PFSK-1 (cell line): ENCODE data around the gene NHERF2.

ENCODE experiments used
- FOXP2 ChIP-seq: optimal IDR thresholded peaks from 2 replicates; pipeline ENCODE3; 2011; ENCODE audit warnings: borderline replicate concordance, control low read depth, inconsistent platforms; ENCODE audit not compliant: insufficient read depth; ENCODE audit errors: extremely low read length, extremely low read depth
- POLR2AphosphoS5 ChIP-seq: IDR thresholded peaks from 2 replicates; pipeline ENCODE4 v1.6.1; 2012; ENCODE audit warnings: low read depth, mild to moderate bottlenecking, control low read depth, low read length, moderate library complexity
- REST ChIP-seq, 2 experiments: IDR thresholded peaks; 2 replicates each; pipeline versions ENCODE4 v1.6.1 to v1.8.0; 2011 to 2012; ENCODE audit warnings: low read depth in 2 of 2, low read length in 2 of 2, control low read depth in 1 of 2, inconsistent platforms in 1 of 2, mild to moderate bottlenecking in 1 of 2, moderate library complexity in 1 of 2; ENCODE audit not compliant: insufficient read depth in 1 of 2
- SIN3A ChIP-seq: IDR thresholded peaks from 2 replicates; pipeline ENCODE4 v1.6.1; 2012; ENCODE audit warnings: mild to moderate bottlenecking, low read length, moderate library complexity, borderline replicate concordance; ENCODE audit not compliant: insufficient read depth
- TAF1 ChIP-seq: IDR thresholded peaks from 2 replicates; pipeline ENCODE4 v1.6.1; 2012; ENCODE audit warnings: low read length, control low read depth, borderline replicate concordance; ENCODE audit not compliant: insufficient read depth

The NHERF2 gene

GRCh38 chr16:1982991-1983543, 43.6 kb upstream of the NHERF2 start:
- TF ChIP-seq POLR2AphosphoS5 = no peak
- TF ChIP-seq TAF1 = no peak
- TF ChIP-seq SIN3A = no peak
- TF ChIP-seq REST (IDR thresholded peaks at IDR 0.05; ENCODE audit: insufficient read depth in 1 of 2, low read depth in 2 of 2, low read length in 2 of 2) = no peak
- TF ChIP-seq FOXP2 = no peak

DNA sequence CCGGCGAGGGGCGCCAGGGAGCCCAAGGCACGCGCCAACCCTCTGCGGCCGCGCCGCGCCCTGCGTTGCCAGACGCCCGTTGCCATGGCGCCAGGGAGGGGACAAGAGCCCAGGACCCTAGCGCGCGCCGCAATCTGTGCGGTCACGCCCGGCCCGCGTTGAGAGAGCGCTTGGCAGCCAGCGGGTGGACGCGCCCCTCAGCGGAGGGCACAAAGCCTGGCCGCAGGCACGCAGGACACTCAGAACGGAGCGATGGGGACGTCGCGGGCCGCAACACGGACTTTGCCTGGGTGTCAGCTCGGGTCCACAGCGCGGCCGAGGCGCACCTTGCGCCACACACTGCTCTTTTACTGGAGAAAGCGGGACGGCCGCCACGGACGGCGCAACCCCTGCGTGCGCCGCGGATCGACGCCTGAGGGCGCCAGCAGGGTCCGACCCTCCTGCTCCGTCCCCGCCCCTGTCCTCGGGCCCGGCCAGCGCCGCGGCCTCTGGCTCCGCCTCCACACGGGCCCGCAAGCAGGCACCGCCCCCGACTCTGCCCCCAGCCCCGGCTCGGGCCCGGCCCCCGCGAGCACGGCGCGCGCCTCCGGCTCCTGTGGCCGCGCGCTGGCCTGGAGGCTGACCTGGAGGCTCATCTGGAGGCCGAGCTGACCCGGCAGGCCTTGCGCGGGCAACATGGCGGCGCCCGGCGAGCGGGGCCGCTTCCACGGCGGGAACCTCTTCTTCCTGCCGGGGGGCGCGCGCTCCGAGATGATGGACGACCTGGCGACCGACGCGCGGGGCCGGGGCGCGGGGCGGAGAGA, 43.0 kb upstream of the NHERF2 start, which contains the start of gene GFER:
TSS of gene GFER (plus strand) at position 650 of the 803 bp plus-strand sequence. CDS start at position 676, 26 bp downstream.
- TF ChIP-seq POLR2AphosphoS5 = peak; percentile 64
- TF ChIP-seq REST (IDR thresholded peaks at IDR 0.05; ENCODE audit: insufficient read depth in 1 of 2, low read depth in 2 of 2, low read length in 2 of 2) = 0 out of 4 replicates have a peak, but pooled peaks of 1 of the 2 experiments have one; percentile 44
- no peak for TF ChIP-seq FOXP2
- TF ChIP-seq TAF1 = peak; percentile 85
- TF ChIP-seq SIN3A = peak; percentile 68; the same call in 1 of the 2 replicates

GRCh38 chr16:1984347-1985225, 42.1 kb upstream of the NHERF2 start:
- no peak for TF ChIP-seq TAF1
- TF ChIP-seq SIN3A = no peak
- no peak for TF ChIP-seq FOXP2
- no peak for TF ChIP-seq POLR2AphosphoS5
- no peak for TF ChIP-seq REST (IDR thresholded peaks at IDR 0.05; ENCODE audit: insufficient read depth in 1 of 2, low read depth in 2 of 2, low read length in 2 of 2)

DNA sequence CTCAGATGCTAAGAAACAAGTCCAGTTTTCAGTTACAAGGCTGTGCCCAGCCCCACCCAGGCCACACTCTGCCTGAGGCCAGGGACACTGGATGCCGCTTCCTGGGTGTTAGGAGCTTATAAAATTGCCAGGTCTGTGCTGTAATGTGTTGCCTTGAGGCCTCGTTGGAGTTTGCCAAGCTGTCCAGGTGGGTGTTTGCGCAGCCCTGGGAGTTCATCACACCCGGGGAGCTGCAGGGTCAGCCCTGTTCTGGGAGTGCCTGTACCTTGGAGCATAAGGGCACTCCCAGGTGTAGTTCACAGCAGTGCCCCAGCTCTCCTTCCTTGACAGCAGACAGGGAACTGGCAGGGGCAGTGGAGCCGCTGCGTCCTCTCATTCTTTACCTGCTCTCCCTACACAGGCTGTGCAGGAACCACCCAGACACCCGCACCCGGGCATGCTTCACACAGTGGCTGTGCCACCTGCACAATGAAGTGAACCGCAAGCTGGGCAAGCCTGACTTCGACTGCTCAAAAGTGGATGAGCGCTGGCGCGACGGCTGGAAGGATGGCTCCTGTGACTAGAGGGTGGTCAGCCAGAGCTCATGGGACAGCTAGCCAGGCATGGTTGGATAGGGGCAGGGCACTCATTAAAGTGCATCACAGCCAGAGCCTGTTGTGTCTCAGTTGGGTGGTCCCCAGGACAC, 41.1 kb upstream of the NHERF2 start:
- no peak for TF ChIP-seq TAF1
- TF ChIP-seq POLR2AphosphoS5 = no peak
- no peak for TF ChIP-seq REST (IDR thresholded peaks at IDR 0.05; ENCODE audit: insufficient read depth in 1 of 2, low read depth in 2 of 2, low read length in 2 of 2)
- no peak for TF ChIP-seq SIN3A
- TF ChIP-seq FOXP2 = no peak
